Spleen (tissue), 7 donors: ENCODE measurements around the gene PDZD2.

Source experiments
- CTCF ChIP-seq, 11 experiments: fragments of 200-600 bp in 7 of 11; fragments of 450-650 bp in 4 of 11; sonication (generic) in 4 of 11; IDR thresholded peaks in 8 of 11; conservative IDR thresholded peaks in 3 of 11; 1 replicate in 7 of 11; 2 replicates in 4 of 11; pipeline versions ENCODE4 v1.4.0 to v1.8.0; 2016 to 2021; ENCODE audit warnings: antibody characterized with exemption in 11 of 11, inconsistent platforms in 4 of 11, mild to moderate bottlenecking in 1 of 11
- POLR2AphosphoS5 ChIP-seq, 3 donors: sonication (generic); formaldehyde crosslinking; IDR thresholded peaks; one replicate each; pipeline ENCODE4 v1.5.1; 2017; ENCODE audit warnings: antibody characterized with exemption in 3 of 3
- donor health status: DM: no; HTN: no; CAD: no; lungs with moderate emphysema.
- donor health status: DM: no; HTN: no; CAD: no.
- donor health status: DM: no; HTN: no; CAD: no.

DNA sequence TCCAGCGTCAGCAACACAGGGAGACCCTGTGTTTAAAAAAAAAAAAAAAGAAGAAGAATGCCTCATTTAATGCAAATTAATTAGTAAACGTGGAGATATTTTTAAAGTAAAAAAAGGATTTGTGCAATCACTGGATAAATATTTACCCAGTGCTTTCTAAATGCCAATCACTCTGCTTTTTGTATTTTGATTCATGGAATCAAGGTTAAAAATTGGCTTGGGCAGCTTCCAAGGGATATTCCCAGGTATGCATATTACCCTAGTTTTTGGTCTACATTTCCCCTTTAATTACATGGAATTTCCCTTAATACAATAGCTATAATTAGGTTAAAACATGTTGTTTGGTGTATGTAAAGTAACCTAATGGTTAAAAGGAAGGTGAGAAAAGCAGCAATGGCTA lies 31.4 kb upstream of the PDZD2 start:
- TF ChIP-seq CTCF (IDR thresholded peaks at IDR 0.05 in 8 of 11, conservative IDR thresholded peaks at IDR 0.05 in 3 of 11) (no peak), POLR2AphosphoS5 (IDR thresholded peaks at IDR 0.05) (no peak)
